ENCODE results near the gene TTC29.

GRCh38 chr4:146674829-146675570, 270.7 kb downstream of the TTC29 start:
- no peak for TF ChIP-seq CTCF (conservative IDR thresholded peaks at IDR 0.05)
- TF ChIP-seq ZFX (IDR thresholded peaks at IDR 0.05): no peak
